Measurements from ENCODE around the gene GUCD1. TPM values are rescaled to one million over a fixed set of nuclear protein-coding genes. Genes with fewer than 3 reads are reported as not detected.
A peak's percentile ranks its signal among the peaks of the same experiment; 100 is the strongest.

The GUCD1 gene
- total RNA-seq, 2 experiments from 2014 or later, result 114 to 144 TPM

DNA sequence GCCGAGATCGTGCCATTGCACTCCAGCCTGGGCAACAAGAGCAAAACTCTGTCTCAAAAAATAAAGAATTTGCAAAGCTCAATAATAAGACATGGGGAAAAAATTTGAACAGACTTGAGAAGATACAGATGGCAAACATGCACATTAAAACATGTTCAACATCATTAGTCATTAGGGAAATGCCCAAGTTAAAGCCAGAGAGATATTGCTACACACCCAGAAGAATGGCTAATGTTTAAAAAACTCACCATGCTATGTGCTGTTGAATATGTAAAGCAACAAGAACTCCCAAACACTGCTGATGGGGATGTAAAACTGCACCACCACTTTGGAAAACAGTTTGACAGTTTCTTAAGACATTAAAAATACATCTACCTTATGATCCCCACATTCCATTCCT, 25.3 kb upstream of the GUCD1 start:
- H3K79me2 ChIP-seq (ENCODE audit: insufficient read depth, low read depth, low read length), result no peaks in the 10 kb centered on the region
- H2AFZ ChIP-seq (ENCODE audit: low read length), result no peak overlapping the region
- TF ChIP-seq EZH2phosphoT487 (IDR thresholded peaks at IDR 0.05; ENCODE audit: borderline replicate concordance, low read depth, low read length), result no peak
- TF ChIP-seq, protein P1, sequence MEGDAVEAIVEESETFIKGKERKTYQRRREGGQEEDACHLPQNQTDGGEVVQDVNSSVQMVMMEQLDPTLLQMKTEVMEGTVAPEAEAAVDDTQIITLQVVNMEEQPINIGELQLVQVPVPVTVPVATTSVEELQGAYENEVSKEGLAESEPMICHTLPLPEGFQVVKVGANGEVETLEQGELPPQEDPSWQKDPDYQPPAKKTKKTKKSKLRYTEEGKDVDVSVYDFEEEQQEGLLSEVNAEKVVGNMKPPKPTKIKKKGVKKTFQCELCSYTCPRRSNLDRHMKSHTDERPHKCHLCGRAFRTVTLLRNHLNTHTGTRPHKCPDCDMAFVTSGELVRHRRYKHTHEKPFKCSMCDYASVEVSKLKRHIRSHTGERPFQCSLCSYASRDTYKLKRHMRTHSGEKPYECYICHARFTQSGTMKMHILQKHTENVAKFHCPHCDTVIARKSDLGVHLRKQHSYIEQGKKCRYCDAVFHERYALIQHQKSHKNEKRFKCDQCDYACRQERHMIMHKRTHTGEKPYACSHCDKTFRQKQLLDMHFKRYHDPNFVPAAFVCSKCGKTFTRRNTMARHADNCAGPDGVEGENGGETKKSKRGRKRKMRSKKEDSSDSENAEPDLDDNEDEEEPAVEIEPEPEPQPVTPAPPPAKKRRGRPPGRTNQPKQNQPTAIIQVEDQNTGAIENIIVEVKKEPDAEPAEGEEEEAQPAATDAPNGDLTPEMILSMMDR (conservative IDR thresholded peaks at IDR 0.05; ENCODE audit: low read length), result no peak
- no TSS peak for BruUV-seq (replicated peaks)
- H3K4me3 ChIP-seq (ENCODE audit: low read depth, low read length, poor library complexity, severe bottlenecking), result no peak overlapping the region
- no peaks in the 10 kb centered on the region for H3K9me3 ChIP-seq (ENCODE audit: low read length)
- H3K4me1 ChIP-seq (ENCODE audit: insufficient read depth, low read length, poor library complexity, severe bottlenecking), result no peaks in the 10 kb centered on the region
- no peaks in the 10 kb centered on the region for H3K9me2 ChIP-seq (ENCODE audit: insufficient read depth, low read length)
- DNase-seq (ENCODE audit: low spot score), result no peak
- no peaks in the 10 kb centered on the region for H4K20me1 ChIP-seq (ENCODE audit: insufficient read depth, low read length)
- H3K36me3 ChIP-seq (ENCODE audit: insufficient read depth, low read length), result peaks cover 8% of the 10 kb centered on the region; the same call in 1 of the 2 replicates
- no peak overlapping the region for H3K4me2 ChIP-seq (ENCODE audit: low read length)
- intact Hi-C loops (cut with micrococcal nuclease; ENCODE audit: unreplicated experiment), result no loop called here
- H3K27ac ChIP-seq (ENCODE audit: low read depth, low read length, poor library complexity, severe bottlenecking), result no peak overlapping the region
- ChIA-PET CTCF (ENCODE audit: unreplicated experiment) (no interaction called here), POLR2A (no interaction called here)

DNA sequence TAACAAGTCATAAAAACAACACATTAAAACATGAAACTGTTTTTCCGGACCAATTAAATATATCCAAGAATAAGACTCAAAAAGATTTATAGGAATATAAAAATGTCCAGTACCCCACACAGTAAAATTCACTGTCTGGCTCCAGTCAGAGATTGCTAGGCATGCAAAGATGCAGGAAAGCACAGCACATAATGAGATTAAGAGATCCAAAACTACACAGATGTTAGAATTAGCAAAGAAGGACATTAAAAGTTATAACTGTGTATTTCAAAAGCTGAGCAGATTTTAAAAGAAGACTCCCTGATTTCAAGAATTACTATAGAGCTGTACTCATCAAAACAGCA, 24.3 kb upstream of the GUCD1 start:
- Histone ChIP-seq H3K4me2 (ENCODE audit: low read length) (no peak overlapping the region), H3K79me2 (ENCODE audit: insufficient read depth, low read depth, low read length) (no peaks in the 10 kb centered on the region), H2AFZ (ENCODE audit: low read length) (no peak overlapping the region), H3K27ac (ENCODE audit: low read depth, low read length, poor library complexity, severe bottlenecking) (no peak overlapping the region), H3K36me3 (ENCODE audit: insufficient read depth, low read length) (peaks cover 18% of the 10 kb centered on the region), H4K20me1 (ENCODE audit: insufficient read depth, low read length) (no peaks in the 10 kb centered on the region), H3K9me3 (ENCODE audit: low read length) (no peaks in the 10 kb centered on the region), H3K9me2 (ENCODE audit: insufficient read depth, low read length) (no peaks in the 10 kb centered on the region), H3K4me3 (ENCODE audit: low read depth, low read length, poor library complexity, severe bottlenecking) (no peak overlapping the region), H3K4me1 (ENCODE audit: insufficient read depth, low read length, poor library complexity, severe bottlenecking) (no peaks in the 10 kb centered on the region)
- no peak for TF ChIP-seq EZH2phosphoT487 (IDR thresholded peaks at IDR 0.05; ENCODE audit: borderline replicate concordance, low read depth, low read length)
- TF ChIP-seq, protein P1 (conservative IDR thresholded peaks at IDR 0.05; ENCODE audit: low read length), result no peak
- DNase-seq (ENCODE audit: low spot score), result no peak
- TSS peak; percentile 9 for BruUV-seq (replicated peaks)
- ChIA-PET POLR2A (no interaction called here), CTCF (ENCODE audit: unreplicated experiment) (no interaction called here)
- intact Hi-C loops (cut with micrococcal nuclease; ENCODE audit: unreplicated experiment), result no loop called here

DNA sequence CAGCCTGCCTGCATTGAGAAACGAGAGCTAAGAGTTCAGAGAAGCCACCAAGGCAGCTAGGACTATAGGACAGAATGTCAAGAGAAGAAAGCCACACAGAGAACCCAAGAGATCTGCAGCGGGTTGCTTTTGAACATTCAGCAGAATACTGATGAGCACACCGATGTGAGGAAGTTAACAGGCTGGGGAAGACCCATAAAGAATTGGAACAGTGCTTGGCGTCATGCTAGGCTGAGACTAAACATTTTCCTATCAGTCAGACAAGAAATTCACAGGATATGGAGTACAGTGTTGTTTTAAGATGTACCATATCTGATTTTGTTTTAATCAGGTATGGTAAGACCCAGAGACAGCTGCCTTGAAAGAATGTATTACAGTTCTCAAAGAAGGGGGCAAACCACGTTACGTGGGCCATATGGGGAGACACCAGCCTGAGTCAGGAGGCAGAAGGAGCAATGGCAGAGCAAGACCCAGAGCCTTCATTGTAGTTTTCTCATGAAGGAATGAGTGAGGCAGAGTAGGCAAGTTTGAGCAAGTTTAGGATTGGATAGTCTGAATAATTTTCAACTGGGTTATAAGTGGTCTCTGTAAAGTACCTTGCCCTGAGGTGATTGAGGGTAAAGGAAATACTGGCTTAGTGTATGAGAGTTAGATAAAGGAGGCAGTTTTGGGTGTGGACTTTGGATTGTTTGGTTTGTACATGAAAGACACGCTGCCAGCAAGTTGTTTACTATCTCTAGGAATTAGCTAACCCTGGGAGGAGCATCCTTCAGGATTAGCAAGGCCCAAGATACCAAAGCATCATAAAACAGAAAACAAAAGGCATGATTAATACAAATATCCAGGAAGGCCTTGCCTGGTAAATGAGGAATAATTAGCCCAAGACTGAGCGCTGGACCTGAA, 23.7 kb upstream of the GUCD1 start:
- H3K9me3 ChIP-seq (ENCODE audit: low read length), result no peaks in the 10 kb centered on the region
- no TSS peak for BruUV-seq (replicated peaks)
- H3K27ac ChIP-seq (ENCODE audit: low read depth, low read length, poor library complexity, severe bottlenecking), result no peak overlapping the region
- no peak overlapping the region for H3K4me3 ChIP-seq (ENCODE audit: low read depth, low read length, poor library complexity, severe bottlenecking)
- intact Hi-C loops (cut with micrococcal nuclease; ENCODE audit: unreplicated experiment), result no loop called here
- H3K9me2 ChIP-seq (ENCODE audit: insufficient read depth, low read length), result no peaks in the 10 kb centered on the region
- H3K4me1 ChIP-seq (ENCODE audit: insufficient read depth, low read length, poor library complexity, severe bottlenecking), result no peaks in the 10 kb centered on the region
- peaks cover 24% of the 10 kb centered on the region for H3K36me3 ChIP-seq (ENCODE audit: insufficient read depth, low read length)
- H4K20me1 ChIP-seq (ENCODE audit: insufficient read depth, low read length), result no peaks in the 10 kb centered on the region
- H2AFZ ChIP-seq (ENCODE audit: low read length), result no peak overlapping the region
- ChIA-PET CTCF (ENCODE audit: unreplicated experiment) (no interaction called here), POLR2A (no interaction called here)
- no peak for TF ChIP-seq EZH2phosphoT487 (IDR thresholded peaks at IDR 0.05; ENCODE audit: borderline replicate concordance, low read depth, low read length)
- TF ChIP-seq, protein P1 (conservative IDR thresholded peaks at IDR 0.05; ENCODE audit: low read length), result no peak
- DNase-seq (ENCODE audit: low spot score), result no peak
- no peak overlapping the region for H3K4me2 ChIP-seq (ENCODE audit: low read length)
- H3K79me2 ChIP-seq (ENCODE audit: insufficient read depth, low read depth, low read length), result no peaks in the 10 kb centered on the region

Data from OCI-LY7 (cell line).